ENCODE results near the gene RAD9A. TPM values are rescaled to one million over a fixed set of nuclear protein-coding genes. Genes with fewer than 3 reads are reported as not detected.

RAD9A gene
- total and polyA plus RNA-seq, 9 of the 15 experiments (the other 6 are each of a cell fraction or from before 2014, with no cell fraction given): 1.4 to 41.2 (median 16.1) TPM

- Histone ChIP-seq H3K27me3 (ENCODE audit: control insufficient read depth in 2 of 2, insufficient read depth in 2 of 2, low read length in 2 of 2) (no peaks in the 10 kb centered on the region), H3K4me1 (replicated peaks in 1 of 2; ENCODE audit: control insufficient read depth in 2 of 2, insufficient read depth in 2 of 2, low read length in 2 of 2) (peaks cover 7 to 76% of the 10 kb centered on the region in 2 experiments), H3K36me3 (ENCODE audit: control insufficient read depth, insufficient read depth, low read length) (peaks cover 51% of the 10 kb centered on the region; the same call in 2 of the 3 replicates), H3K4me2 (ENCODE audit: insufficient read depth, low read length) (no peak overlapping the region), H2AFZ (ENCODE audit: low read depth, low read length) (no peak overlapping the region), H3K79me2 (ENCODE audit: control insufficient read depth, insufficient read depth, low read length) (peaks cover 13% of the 10 kb centered on the region), H4K20me1 (replicated peaks; ENCODE audit: control insufficient read depth, insufficient read depth, low read length) (no peaks in the 10 kb centered on the region), H3K4me3 (no peak overlapping the region), H3K9ac (ENCODE audit: insufficient read depth in 1 of 2, low read depth in 2 of 2, low read length in 2 of 2) (peak overlapping the region in 1 of 2 experiments; percentile 67; a peak in 1 of 4 replicates), H3K9me3 (replicated peaks; ENCODE audit: control insufficient read depth, insufficient read depth, low read depth, low read length) (no peaks in the 10 kb centered on the region), H3K9me1 (ENCODE audit: control insufficient read depth, insufficient read depth, low read length) (no peaks in the 10 kb centered on the region), H3K27ac (ENCODE audit: extremely low read depth, low read depth, low read length) (no peak overlapping the region)
- TSS peak; percentile 46 for BruUV-seq (replicated peaks)
- CTCF ChIA-PET (ENCODE audit: low intra/inter-chr PET ratio): no interaction called here
- peak; percentile 1; the same call in 1 of the 3 replicates for ATAC-seq
- TF ChIP-seq TEAD1 (CRISPR knock-in tag; IDR thresholded peaks at IDR 0.05) (0 out of 4 replicates have a peak, but pooled peaks of 1 of the 2 experiments have one; percentile 53), PCBP1 (IDR thresholded peaks at IDR 0.05; ENCODE audit: low read depth, low read length, poor library complexity, severe bottlenecking) (no peak), THRA (IDR thresholded peaks at IDR 0.05) (no peak), NFE2 (IDR thresholded peaks at IDR 0.05; ENCODE audit: low read depth) (0 out of 2 replicates have a peak, but pooled peaks have one; percentile 16), POLR2G (IDR thresholded peaks at IDR 0.05; ENCODE audit: low read depth, low read length) (peak; percentile 30; the same call in 1 of the 2 replicates)
- WGBS (ENCODE audit: insufficient coverage, low coverage, missing lambda C conversion rate): 83% methylated on average over 18 of the region's 28 CpGs
- no peak for FAIRE-seq
- intact Hi-C loops (cut with micrococcal nuclease) (no loop called here), in situ Hi-C loops (cut with MboI) (no loop called here)
- POLR2A ChIA-PET: interaction anchor here (0.9 to 1.0 kb wide), 2 partner anchors 9 to 10 kb away, joined by 3 to 6 read pairs; no protein-coding TSS in a partner anchor
- DNase-seq (ENCODE audit: extremely low read depth in 1 of 4, low spot score in 3 of 4): no peak
These were observed 50.1 kb downstream of the RAD9A start for GRCh38 chr11:67441731-67442351.
